Testis (tissue), 3 donors: ENCODE measurements around the gene PNN. TPM values are rescaled to one million over a fixed set of nuclear protein-coding genes. Genes with fewer than 3 reads are reported as not detected.

Source experiments
- DNase-seq: peaks from one replicate; pipeline ENCODE4 v3.0.0-alpha.2; 2019
- H3K27ac ChIP-seq, 2 donors: fragments of 200-600 bp; sonication (generic); one replicate each; pipeline ENCODE4 v1.5.1; 2019
- H3K27me3 ChIP-seq: fragments of 200-600 bp; sonication (generic); one replicate; pipeline ENCODE4 v1.5.1; 2019
- H3K36me3 ChIP-seq: fragments of 200-600 bp; sonication (generic); one replicate; pipeline ENCODE4 v1.5.1; 2017; ENCODE audit warnings: low read depth; ENCODE audit errors: missing control alignments
- H3K4me1 ChIP-seq: fragments of 200-600 bp; sonication (generic); one replicate; pipeline ENCODE4 v1.5.1; 2019
- H3K4me3 ChIP-seq, 2 donors: fragments of 200-600 bp; sonication (generic); one replicate each; pipeline ENCODE4 v1.5.1; 2017 to 2019
- H3K9me3 ChIP-seq: fragments of 200-600 bp; sonication (generic); one replicate; pipeline ENCODE4 v1.5.1; 2017
- CTCF ChIP-seq, 3 experiments: fragments of 450-650 bp in 2 of 3; fragments of 200-600 bp in 1 of 3; sonication (generic) in 1 of 3; IDR thresholded peaks; one replicate each; pipeline ENCODE4 v1.5.1; 2016 to 2019; ENCODE audit warnings: antibody characterized with exemption in 3 of 3, mild to moderate bottlenecking in 2 of 3, moderate library complexity in 1 of 3
- POLR2A ChIP-seq: fragments of 450-650 bp; IDR thresholded peaks from one replicate; pipeline ENCODE4 v1.6.1; 2017; ENCODE audit warnings: antibody characterized with exemption, mild to moderate bottlenecking, moderate library complexity
- whole genome bisulfite sequencing, 2 donors: methylation state at CpG; one replicate each; pipeline ENCODE4 v1.1.5; 2018; 5-methylcytosine and 5-hydroxymethylcytosine counted together
- intact Hi-C: fragments of 100-400 bp; cut with DNase I; formaldehyde crosslinking; loops from one replicate; pipeline ENCODE4 v1.15.1; 2023; ENCODE audit warnings: low total_unique reads
- polyA plus RNA-seq: library from polyadenylated mRNA; stranded (reverse); fragments of 350-450 nt; fragmentation: Illumina TruSeq; extraction: RNeasy Lipid Tissue Mini Kit (QIAGEN cat#74804); gene quantifications from one replicate; pipeline ENCODE4 v1.2.3, GENCODE V29; 2014; ENCODE audit warnings: low read depth, low replicate concordance; ENCODE audit not compliant: insufficient read depth
- total RNA-seq, 2 donors: library from RNA; depleted of rRNA; stranded (reverse); fragments of >200 nt; gene quantifications; one replicate each; pipeline ENCODE4 v1.2.3, GENCODE V29; 2016

PNN gene
- total and polyA plus RNA-seq, 3 donors from 2014 or later = 32.5 to 78.5 (median 54.1) TPM

GRCh38 chr14:39211109-39211741 is 36.2 kb downstream of the PNN start:
- WGBS, 2 donors = 88 to 93% methylated on average over 15 of the region's 15 CpGs
- no peak for DNase-seq
- no peaks in the 10 kb centered on the region for H3K27me3 ChIP-seq
- no peak for TF ChIP-seq CTCF (IDR thresholded peaks at IDR 0.05)
- no peak for TF ChIP-seq POLR2A
- H3K4me3 ChIP-seq = no peak overlapping the region
- intact Hi-C loops = no loop called here
- H3K9me3 ChIP-seq = no peaks in the 10 kb centered on the region
- no peaks in the 10 kb centered on the region for H3K4me1 ChIP-seq
- H3K27ac ChIP-seq = no peak overlapping the region
- no peaks in the 10 kb centered on the region for H3K36me3 ChIP-seq

GRCh38 chr14:39212034-39212433 is 37.0 kb downstream of the PNN start:
- Histone ChIP-seq H3K36me3 (no peaks in the 10 kb centered on the region), H3K9me3 (no peaks in the 10 kb centered on the region), H3K4me3 (no peak overlapping the region), H3K4me1 (no peaks in the 10 kb centered on the region), H3K27me3 (no peaks in the 10 kb centered on the region), H3K27ac (no peak overlapping the region)
- WGBS, 2 donors = 83 to 84% methylated on average over 3 of the region's 3 CpGs
- no peak for DNase-seq
- intact Hi-C loops = no loop called here
- TF ChIP-seq CTCF (IDR thresholded peaks at IDR 0.05) = no peak
- TF ChIP-seq POLR2A = no peak

- no peak overlapping the region for H3K27ac ChIP-seq
- intact Hi-C loops = no loop called here
- no peak for DNase-seq
- H3K4me1 ChIP-seq = no peaks in the 10 kb centered on the region
- no peaks in the 10 kb centered on the region for H3K36me3 ChIP-seq
- 61 to 97% methylated on average over 1 of the region's 1 CpG for WGBS, 2 donors
- no peak overlapping the region for H3K4me3 ChIP-seq
- H3K27me3 ChIP-seq = no peaks in the 10 kb centered on the region
- TF ChIP-seq POLR2A (no peak), CTCF (IDR thresholded peaks at IDR 0.05) (no peak)
- H3K9me3 ChIP-seq = no peaks in the 10 kb centered on the region
Measured at GRCh38 chr14:39212693-39213092, 37.6 kb downstream of the PNN start.

GRCh38 chr14:39217214-39217879 is 42.3 kb downstream of the PNN start:
- Histone ChIP-seq H3K4me3 (no peak overlapping the region), H3K4me1 (peaks cover 5% of the 10 kb centered on the region), H3K36me3 (no peaks in the 10 kb centered on the region), H3K27ac (peak overlapping the region; percentile 27 to 69), H3K27me3 (no peaks in the 10 kb centered on the region), H3K9me3 (no peaks in the 10 kb centered on the region)
- 57 to 60% methylated on average over 8 of the region's 8 CpGs for WGBS, 2 donors
- DNase-seq = no peak
- TF ChIP-seq POLR2A = no peak
- TF ChIP-seq CTCF (IDR thresholded peaks at IDR 0.05) = no peak
- intact Hi-C loops = no loop called here
